NCI-H82 (cell line): ENCODE results near the gene FASTKD2.

Source experiments
- DNase-seq: peaks from one replicate; lab custom pipeline; 2025; lab: John Stamatoyannopoulos, UW

Gene FASTKD2

DNA sequence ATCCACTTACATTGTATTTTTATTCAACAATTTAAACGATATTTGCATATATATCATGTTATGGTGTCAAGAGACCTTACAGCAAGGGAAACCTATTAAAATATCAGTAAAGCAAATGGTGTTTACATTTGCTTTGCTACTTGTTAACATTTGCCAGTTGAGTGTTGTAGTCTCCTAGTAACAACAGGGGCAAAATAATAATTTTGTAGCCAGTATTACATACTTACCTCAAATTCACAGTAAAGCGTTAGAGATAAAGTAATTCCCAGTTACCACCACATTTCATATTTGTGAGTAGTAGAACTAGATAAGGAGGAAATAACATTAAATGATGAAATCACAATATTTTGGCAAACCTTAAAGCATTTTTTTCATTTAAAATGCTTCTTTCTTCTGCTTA is 71.3 kb downstream of the FASTKD2 start:
- DNase-seq: no peak

- DNase-seq: peak; percentile 58
These were observed 72.4 kb downstream of the FASTKD2 start for GRCh38 chr2:206837775-206838174.

- DNase-seq: no peak
These were observed 73.3 kb downstream of the FASTKD2 start for GRCh38 chr2:206838690-206839089.

DNA sequence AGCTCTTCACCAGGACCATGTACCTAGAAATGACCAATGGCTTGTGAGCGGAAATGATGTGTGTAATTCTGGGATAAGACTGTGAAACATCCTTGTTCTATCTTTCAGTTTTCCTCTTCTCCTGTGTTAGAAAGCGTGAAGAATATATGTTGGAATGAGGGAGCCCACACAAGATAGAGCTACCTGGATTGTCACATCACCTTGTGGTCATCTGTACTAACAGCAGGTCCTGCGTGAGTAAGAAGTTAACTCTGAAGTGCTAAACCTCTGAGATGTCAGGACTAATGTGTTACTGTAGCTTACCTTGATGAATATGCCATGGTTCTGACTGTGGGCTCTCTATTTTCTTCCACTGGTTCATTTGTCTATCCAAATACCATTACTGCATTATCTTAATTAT is 75.6 kb downstream of the FASTKD2 start:
- DNase-seq: peak; percentile 16
